ENCODE data around the gene DGKB. TPM values are rescaled to one million over a fixed set of nuclear protein-coding genes. Genes with fewer than 3 reads are reported as not detected.

The DGKB gene
- total and polyA plus RNA-seq, 5 donors = 0.16 to 1.1 (median 0.54) TPM

DNA sequence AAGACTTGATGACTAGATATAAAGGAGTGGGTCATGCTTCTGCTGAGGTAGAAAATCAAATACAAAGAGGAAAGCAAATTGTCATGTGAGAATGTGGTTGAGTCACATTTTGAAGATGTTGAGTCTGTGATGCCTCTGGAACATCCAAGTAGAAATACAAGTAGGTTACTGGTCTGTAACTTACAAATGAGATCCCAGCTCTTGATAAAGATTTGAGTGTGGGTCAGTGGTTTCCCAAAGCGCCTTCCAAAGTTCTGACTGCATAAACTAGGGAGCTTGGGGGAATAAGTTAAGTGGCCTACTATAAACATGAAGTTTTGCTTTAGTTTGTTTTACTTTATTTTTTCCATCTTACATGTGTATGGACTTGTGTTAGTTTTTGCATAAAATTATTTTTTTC is 768.8 kb downstream of the DGKB start:
- DNase-seq (no peak), ATAC-seq (no peak)
- WGBS = 86% methylated on average over 1 of the region's 1 CpG
- no peaks in the 10 kb centered on the region for H3K9me3 ChIP-seq (ENCODE audit: control insufficient read depth, low read length)
- no peaks in the 10 kb centered on the region for H3K27me3 ChIP-seq (ENCODE audit: control insufficient read depth, insufficient read depth)
- H3K27ac ChIP-seq (ENCODE audit: low read length) = no peak overlapping the region
- H3K4me1 ChIP-seq (ENCODE audit: control insufficient read depth, insufficient read depth, low read length) = no peaks in the 10 kb centered on the region
- intact Hi-C loops (cut with DNase I) = no loop called here
- H3K4me3 ChIP-seq (ENCODE audit: low read length) = no peak overlapping the region

- intact Hi-C loops (cut with DNase I) = no loop called here
- 91% methylated on average over 3 of the region's 3 CpGs for WGBS
Measured at GRCh38 chr7:14125998-14126397, 776.6 kb downstream of the DGKB start.

DNA sequence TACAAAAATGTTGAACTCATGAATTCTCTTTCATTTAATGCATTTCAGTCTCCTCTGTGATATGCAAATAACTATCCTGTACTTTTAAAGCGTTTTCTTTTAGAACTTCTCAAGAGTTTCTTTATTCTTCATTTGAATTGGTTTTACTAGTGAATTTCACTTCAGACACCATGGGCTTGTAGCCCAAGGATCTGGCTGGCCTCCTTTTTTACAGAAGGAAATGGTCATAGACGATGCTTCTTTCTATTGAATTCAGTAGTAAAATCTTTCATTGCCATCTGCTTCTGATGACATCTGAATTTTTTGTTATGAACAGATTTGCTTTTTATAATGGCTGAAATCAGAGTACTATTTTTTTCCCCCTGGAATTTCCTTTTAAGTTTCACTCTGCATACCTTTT is 777.8 kb downstream of the DGKB start:
- H3K9me3 ChIP-seq (ENCODE audit: control insufficient read depth, low read length) = no peaks in the 10 kb centered on the region
- intact Hi-C loops (cut with DNase I) = no loop called here
- no peak overlapping the region for H3K27ac ChIP-seq (ENCODE audit: low read length)
- H3K27me3 ChIP-seq (ENCODE audit: control insufficient read depth, insufficient read depth) = no peaks in the 10 kb centered on the region
- no peak for DNase-seq
- no peak overlapping the region for H3K4me3 ChIP-seq (ENCODE audit: low read length)
- WGBS = 81% methylated on average over 2 of the region's 2 CpGs
- no peak for ATAC-seq
- no peaks in the 10 kb centered on the region for H3K4me1 ChIP-seq (ENCODE audit: control insufficient read depth, insufficient read depth, low read length)

More at GRCh38 chr7:14125998-14126397, 776.6 kb downstream of the DGKB start:
- no peak overlapping the region for H3K27ac ChIP-seq (ENCODE audit: low read length)
- H3K27me3 ChIP-seq (ENCODE audit: control insufficient read depth, insufficient read depth) = no peaks in the 10 kb centered on the region
- H3K4me1 ChIP-seq (ENCODE audit: control insufficient read depth, insufficient read depth, low read length) = no peaks in the 10 kb centered on the region
- no peak overlapping the region for H3K4me3 ChIP-seq (ENCODE audit: low read length)
- no peaks in the 10 kb centered on the region for H3K9me3 ChIP-seq (ENCODE audit: control insufficient read depth, low read length)
- no peak for ATAC-seq
- no peak for DNase-seq

DNA sequence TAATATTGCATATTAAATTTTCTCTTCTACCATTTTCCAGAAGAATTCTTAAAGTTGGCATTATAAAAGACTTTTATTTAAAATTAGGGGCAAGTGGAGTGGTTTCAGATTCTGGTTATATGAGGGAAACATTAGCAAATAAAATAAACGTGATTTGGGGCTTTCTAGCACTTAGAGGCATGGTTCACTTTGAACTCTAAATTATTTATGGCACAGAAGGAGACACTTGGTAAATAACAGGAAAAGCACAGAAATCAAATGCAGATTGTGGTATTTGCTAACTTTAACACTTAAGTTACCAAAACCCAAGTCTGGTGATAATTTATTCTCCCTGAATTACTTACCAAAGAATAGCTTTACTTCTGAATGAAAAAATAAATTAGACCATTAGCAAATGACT is 778.6 kb downstream of the DGKB start:
- H3K4me3 ChIP-seq (ENCODE audit: low read length) = no peak overlapping the region
- no peak overlapping the region for H3K27ac ChIP-seq (ENCODE audit: low read length)
- no peaks in the 10 kb centered on the region for H3K4me1 ChIP-seq (ENCODE audit: control insufficient read depth, insufficient read depth, low read length)
- intact Hi-C loops (cut with DNase I) = no loop called here
- H3K9me3 ChIP-seq (ENCODE audit: control insufficient read depth, low read length) = no peaks in the 10 kb centered on the region
- ATAC-seq = no peak
- no peak for DNase-seq
- 40% methylated on average over 1 of the region's 1 CpG for WGBS
- H3K27me3 ChIP-seq (ENCODE audit: control insufficient read depth, insufficient read depth) = no peaks in the 10 kb centered on the region

DNA sequence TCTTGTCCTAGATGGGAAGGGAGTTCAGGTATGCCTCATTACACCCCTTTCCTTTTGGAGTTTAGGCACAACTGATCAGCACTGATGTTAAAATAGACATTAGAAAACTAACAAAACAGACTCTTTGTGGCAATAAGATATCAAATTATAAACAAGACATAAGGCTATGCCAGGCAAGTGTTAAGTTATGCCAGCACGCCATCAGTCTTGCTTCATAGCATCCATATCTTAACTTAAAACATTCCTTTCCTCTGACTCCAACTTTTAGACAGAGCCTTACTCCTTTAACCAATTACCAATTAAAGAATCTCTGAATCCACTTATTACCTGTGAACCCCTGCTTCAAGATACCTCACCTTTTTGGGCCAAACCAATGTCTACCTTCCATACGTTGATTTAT is 786.9 kb downstream of the DGKB start:
- Histone ChIP-seq H3K4me3 (ENCODE audit: low read length) (no peak overlapping the region), H3K9me3 (ENCODE audit: control insufficient read depth, low read length) (no peaks in the 10 kb centered on the region), H3K27me3 (ENCODE audit: control insufficient read depth, insufficient read depth) (no peaks in the 10 kb centered on the region), H3K27ac (ENCODE audit: low read length) (no peak overlapping the region), H3K4me1 (ENCODE audit: control insufficient read depth, insufficient read depth, low read length) (no peaks in the 10 kb centered on the region)
- 69% methylated on average over 2 of the region's 2 CpGs for WGBS
- intact Hi-C loops (cut with DNase I) = no loop called here
- DNase-seq (no peak), ATAC-seq (no peak)

DNA sequence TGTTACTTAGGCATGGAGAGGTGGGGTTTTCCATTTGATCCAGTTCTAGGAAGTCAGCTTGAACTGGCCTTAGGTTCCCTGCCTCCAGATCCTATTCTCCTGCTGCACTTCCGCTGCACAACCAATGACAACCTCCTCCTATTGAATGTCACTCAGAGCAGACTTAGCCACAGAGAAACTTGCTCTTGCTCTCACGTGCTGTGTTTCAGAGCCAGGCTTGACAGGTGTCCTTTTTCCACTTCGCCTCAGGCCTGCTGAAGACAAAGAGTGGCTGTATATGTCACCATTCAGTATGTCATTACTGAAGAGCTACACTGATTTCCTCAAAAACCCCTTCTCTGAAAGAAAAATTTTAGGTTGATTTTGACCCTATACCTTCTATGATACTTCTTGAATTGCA is 797.7 kb downstream of the DGKB start:
- DNase-seq (no peak), ATAC-seq (no peak)
- Histone ChIP-seq H3K9me3 (ENCODE audit: control insufficient read depth, low read length) (no peaks in the 10 kb centered on the region), H3K4me1 (ENCODE audit: control insufficient read depth, insufficient read depth, low read length) (no peaks in the 10 kb centered on the region), H3K4me3 (ENCODE audit: low read length) (no peak overlapping the region), H3K27me3 (ENCODE audit: control insufficient read depth, insufficient read depth) (no peaks in the 10 kb centered on the region), H3K27ac (ENCODE audit: low read length) (no peak overlapping the region)
- intact Hi-C loops (cut with DNase I) = no loop called here
- 73% methylated on average over 3 of the region's 3 CpGs for WGBS

GRCh38 chr7:14096159-14096558 is 806.4 kb downstream of the DGKB start:
- Histone ChIP-seq H3K4me1 (ENCODE audit: control insufficient read depth, insufficient read depth, low read length) (peaks cover 1% of the 10 kb centered on the region), H3K27ac (ENCODE audit: low read length) (no peak overlapping the region), H3K4me3 (ENCODE audit: low read length) (no peak overlapping the region), H3K27me3 (ENCODE audit: control insufficient read depth, insufficient read depth) (no peaks in the 10 kb centered on the region), H3K9me3 (ENCODE audit: control insufficient read depth, low read length) (no peaks in the 10 kb centered on the region)
- intact Hi-C loops (cut with DNase I) = no loop called here
- ATAC-seq (no peak), DNase-seq (no peak)
- WGBS = 92% methylated on average over 1 of the region's 1 CpG

GRCh38 chr7:14095233-14095950 is 807.2 kb downstream of the DGKB start:
- DNase-seq (no peak), ATAC-seq (no peak)
- WGBS = 74% methylated on average over 4 of the region's 4 CpGs
- Histone ChIP-seq H3K4me3 (ENCODE audit: low read length) (no peak overlapping the region), H3K27me3 (ENCODE audit: control insufficient read depth, insufficient read depth) (no peaks in the 10 kb centered on the region), H3K27ac (ENCODE audit: low read length) (no peak overlapping the region), H3K4me1 (ENCODE audit: control insufficient read depth, insufficient read depth, low read length) (peaks cover 1% of the 10 kb centered on the region), H3K9me3 (ENCODE audit: control insufficient read depth, low read length) (no peaks in the 10 kb centered on the region)
- intact Hi-C loops (cut with DNase I) = no loop called here
